ENCODE measurements around the gene ENO1. TPM values are rescaled to one million over a fixed set of nuclear protein-coding genes. Genes with fewer than 3 reads are reported as not detected.

The ENO1 gene
- total and polyA plus RNA-seq, 9 of the 15 experiments (the other 6 are each of a cell fraction or from before 2014, with no cell fraction given) = 2,249 to 7,472 (median 2,868) TPM

- TF ChIP-seq FOXJ2 (tag; IDR thresholded peaks at IDR 0.05) (no peak), KDM2B (CRISPR knock-in tag; IDR thresholded peaks at IDR 0.05) (no peak), MAX (CRISPR knock-in tag; IDR thresholded peaks at IDR 0.05) (no peak), ZNF644 (tag; IDR thresholded peaks at IDR 0.05; ENCODE audit: low read depth) (0 out of 2 replicates have a peak, but pooled peaks have one; percentile 21), TOE1 (IDR thresholded peaks at IDR 0.05; ENCODE audit: borderline replicate concordance) (no peak), TOE1 (CRISPR knock-in tag; IDR thresholded peaks at IDR 0.05; ENCODE audit: borderline replicate concordance, low read depth) (no peak), SNRNP70 (optimal IDR thresholded peaks at IDR 0.05; ENCODE audit: low read depth, low read length) (no peak), TBP (optimal IDR thresholded peaks at IDR 0.05; ENCODE audit: low read depth, low read length) (no peak), ZNF134 (CRISPR knock-in tag; conservative IDR thresholded peaks at IDR 0.05) (no peak), NR4A1 (CRISPR knock-in tag; IDR thresholded peaks at IDR 0.05) (no peak), NR4A1 (tag; IDR thresholded peaks at IDR 0.05) (no peak), CBFB (CRISPR knock-in tag; IDR thresholded peaks at IDR 0.05) (no peak), ZNF280A (IDR thresholded peaks at IDR 0.05; ENCODE audit: low read depth, partially characterized antibody) (no peak), SNIP1 (IDR thresholded peaks at IDR 0.05; ENCODE audit: low read depth) (no peak), RAD21 (CRISPR knock-in tag; conservative IDR thresholded peaks at IDR 0.05 in 1 of 2, IDR thresholded peaks at IDR 0.05 in 1 of 2) (no peak), EGR1 (conservative IDR thresholded peaks at IDR 0.05) (no peak; the same call in 1 of the 2 replicates), ZFP1 (CRISPR knock-in tag; IDR thresholded peaks at IDR 0.05) (no peak), PURB (CRISPR knock-in tag; IDR thresholded peaks at IDR 0.05; ENCODE audit: low read depth) (no peak), ZNF778 (CRISPR knock-in tag; IDR thresholded peaks at IDR 0.05) (no peak), ZNF707 (CRISPR knock-in tag; conservative IDR thresholded peaks at IDR 0.05) (no peak), NONO (IDR thresholded peaks at IDR 0.05; ENCODE audit: low read depth in 2 of 2, low read length in 1 of 2) (no peak), CAMTA2 (CRISPR knock-in tag; conservative IDR thresholded peaks at IDR 0.05) (no peak), CEBPZ (IDR thresholded peaks at IDR 0.05; ENCODE audit: borderline replicate concordance, low read depth, low read length) (no peak), MLX (CRISPR knock-in tag; conservative IDR thresholded peaks at IDR 0.05) (no peak)
Observed at GRCh38 chr1:8873506-8874229, 4.8 kb downstream of the ENO1 start (continued).
